HCT116 (cell line): ENCODE data around the gene ZNF783. TPM values are rescaled to one million over a fixed set of nuclear protein-coding genes. Genes with fewer than 3 reads are reported as not detected.

Source experiments
- ATAC-seq: fragments of 200-7000 bp; cut with Tn5 transposase; 2 replicates; pipeline ENCODE4 v1.9.1; 2020; ENCODE audit warnings: mild to moderate bottlenecking, moderate library complexity
- BruUV-seq: library from RNA; stranded (reverse); fragments of 400-500 nt; replicated peaks from 2 replicates; lab custom pipeline; 2021; lab: Mats Ljungman, UMichigan
- CTCF ChIA-PET: fragments of 300-600 bp; sonication (Branson Sonifier 250); formaldehyde crosslinking; loops from one replicate; lab custom pipeline; 2021; ENCODE audit warnings: antibody characterized with exemption; lab: Charles Lee
- POLR2A ChIA-PET: fragments of 300-600, 350-600 bp; sonication (Branson Sonifier 250); formaldehyde crosslinking; loops from one replicate; lab custom pipeline; 2021; ENCODE audit warnings: antibody characterized with exemption; lab: Charles Lee
- RAD21 ChIA-PET, 2 experiments: fragments of 300-600 bp; sonication (Branson Sonifier 250); formaldehyde crosslinking; loops; one replicate each; lab custom pipeline; 2023; ENCODE audit warnings: low total read pairs in 2 of 2; ENCODE audit not compliant: uncharacterized antibody in 2 of 2, unreplicated experiment in 2 of 2, low non-redundant PET in 1 of 2; lab: Charles Lee
- DNase-seq: peaks from one replicate; pipeline ENCODE4 v3.0.0-alpha.2; 2010; ENCODE audit warnings: low read depth, low spot score
- H2AFZ ChIP-seq: fragments of 200-600 bp; shearing (Covaris generic), sonication (generic); 2 replicates; pipeline ENCODE4 v1.6.1; 2017; ENCODE audit warnings: low read depth, mixed run types, mixed read lengths, antibody characterized with exemption, low read length; ENCODE audit not compliant: poor library complexity, severe bottlenecking
- H3K27ac ChIP-seq: 2 replicates; pipeline ENCODE4 v1.5.1; 2012; ENCODE audit warnings: low read depth, low read length
- H3K27me3 ChIP-seq: fragments of 200-600 bp; sonication (generic); 2 replicates; pipeline ENCODE4 v1.6.1; 2016; ENCODE audit warnings: mixed run types, low read length, mixed read lengths; ENCODE audit not compliant: insufficient read depth
- H3K36me3 ChIP-seq, 2 experiments: fragments of 200-500 bp in 1 of 2; fragments of 200-600 bp in 1 of 2; sonication (Bioruptor generic) in 1 of 2; sonication (generic) in 1 of 2; 2 replicates each; pipeline versions ENCODE4 v1.5.1 to v1.6.1; 2014 to 2016; ENCODE audit warnings: low read length in 2 of 2, inconsistent platforms in 1 of 2, mixed read lengths in 1 of 2, mixed run types in 1 of 2; ENCODE audit not compliant: insufficient read depth in 2 of 2, control insufficient read depth in 1 of 2
- H3K4me1 ChIP-seq, 2 experiments: fragments of 200-600 bp in 1 of 2; sonication (generic) in 1 of 2; 2 replicates each; pipeline versions ENCODE4 v1.5.1 to v1.6.1; 2012 to 2017; ENCODE audit warnings: low read length in 2 of 2, inconsistent platforms in 1 of 2, mild to moderate bottlenecking in 1 of 2, mixed read lengths in 1 of 2, mixed run types in 1 of 2, moderate library complexity in 1 of 2; ENCODE audit not compliant: insufficient read depth in 2 of 2, control insufficient read depth in 1 of 2
- H3K4me2 ChIP-seq: fragments of 200-600 bp; sonication (generic); 2 replicates; pipeline ENCODE4 v1.6.1; 2017; ENCODE audit warnings: mixed run types, low read length, mixed read lengths
- H3K4me3 ChIP-seq, 2 experiments: fragments of 200-600 bp in 1 of 2; sonication (generic) in 1 of 2; replicated peaks in 1 of 2; 2 replicates each; pipeline ENCODE4 v1.5.1; 2011 to 2016; ENCODE audit warnings: low read length in 2 of 2, control low read depth in 1 of 2, low read depth in 1 of 2, mild to moderate bottlenecking in 1 of 2, mixed read lengths in 1 of 2, mixed run types in 1 of 2
- H3K79me2 ChIP-seq: fragments of 200-600 bp; sonication (generic); 2 replicates; pipeline ENCODE4 v1.6.1; 2017; ENCODE audit warnings: mild to moderate bottlenecking, mixed run types, low read length, moderate library complexity, mixed read lengths; ENCODE audit not compliant: insufficient read depth
- H3K9ac ChIP-seq: fragments of 200-600 bp; sonication (generic); 2 replicates; pipeline ENCODE4 v1.6.1; 2016; ENCODE audit warnings: low read length, mixed read lengths
- H3K9me2 ChIP-seq: fragments of 200-600 bp; sonication (generic), shearing (Covaris generic); 2 replicates; pipeline ENCODE4 v1.6.1; 2017; ENCODE audit warnings: mixed run types, mild to moderate bottlenecking, moderate library complexity; ENCODE audit not compliant: insufficient read depth
- H3K9me3 ChIP-seq, 2 experiments: fragments of 200-500 bp in 1 of 2; fragments of 200-600 bp in 1 of 2; sonication (Bioruptor generic) in 1 of 2; sonication (generic) in 1 of 2; 2 replicates each; pipeline ENCODE4 v1.6.1; 2014 to 2017; ENCODE audit warnings: low read length in 2 of 2, mixed read lengths in 2 of 2, inconsistent platforms in 1 of 2, low read depth in 1 of 2, mild to moderate bottlenecking in 1 of 2, mixed run types in 1 of 2, moderate library complexity in 1 of 2; ENCODE audit not compliant: control insufficient read depth in 1 of 2, insufficient read depth in 1 of 2
- H4K20me1 ChIP-seq: fragments of 200-600 bp; sonication (generic), shearing (Covaris generic); 2 replicates; pipeline ENCODE4 v1.6.1; 2017; ENCODE audit warnings: mixed run types, mild to moderate bottlenecking, moderate library complexity; ENCODE audit not compliant: insufficient read depth
- CBX3 ChIP-seq: IDR thresholded peaks from 2 replicates; pipeline ENCODE4 v1.6.1; 2012; ENCODE audit warnings: low read depth
- FOSL1 ChIP-seq: IDR thresholded peaks from 2 replicates; pipeline ENCODE4 v1.6.1; 2012; ENCODE audit warnings: low read depth
- POLR2A ChIP-seq: IDR thresholded peaks from 2 replicates; pipeline ENCODE4 v1.7.0; 2011; ENCODE audit warnings: borderline replicate concordance; ENCODE audit not compliant: insufficient read depth, insufficient read length; ENCODE audit errors: extremely low read depth
- SIN3A ChIP-seq: IDR thresholded peaks from 2 replicates; pipeline ENCODE4 v1.6.1; 2012; ENCODE audit warnings: low read depth
- intact Hi-C: fragments of 100-400 bp; cut with micrococcal nuclease; formaldehyde crosslinking; loops from 2 replicates; pipeline ENCODE4 v1.10.0; 2022
- total RNA-seq: library from RNA; stranded (reverse); gene quantifications from one replicate; pipeline ENCODE4 v1.2.1, GENCODE V29; 2021; ENCODE audit not compliant: unreplicated experiment
- TF ChIP-seq, protein P1 (sequence below): IDR thresholded peaks from 2 replicates; pipeline ENCODE4 v1.6.1; 2012; ENCODE audit warnings: low read depth
- TF ChIP-seq, protein P2 (sequence below): IDR thresholded peaks from 2 replicates; pipeline ENCODE4 v1.6.1; 2012

ZNF783 gene
- total RNA-seq, 1 experiment from 2014 or later, result 12.5 TPM

DNA sequence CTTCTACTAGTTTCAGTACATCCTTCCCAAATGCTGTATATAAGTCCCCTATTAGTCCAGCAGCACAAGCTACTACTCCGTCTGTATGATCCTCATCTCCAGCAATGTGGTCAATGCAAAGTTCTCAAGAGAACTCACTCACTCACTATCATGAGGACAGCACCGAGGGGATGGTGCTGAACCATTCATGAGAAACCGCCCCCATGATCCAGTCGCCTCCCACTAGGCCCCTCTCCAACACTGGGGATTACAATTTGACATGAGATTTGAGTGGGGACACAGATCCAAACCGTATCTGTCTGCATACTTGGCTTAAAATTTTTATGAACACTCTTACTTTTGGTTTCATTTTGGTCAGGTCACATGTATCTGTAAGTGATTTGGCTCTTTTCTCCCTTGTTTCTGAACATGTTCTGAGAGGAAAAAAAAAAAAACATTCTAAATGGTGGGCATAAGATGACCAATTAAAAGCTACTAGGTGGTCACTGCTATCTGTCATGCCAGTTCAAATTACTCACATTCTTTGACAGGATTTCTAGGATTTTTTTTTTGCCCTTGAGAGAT, 60.1 kb downstream of the ZNF783 start (continued):
- TF ChIP-seq, protein P1, sequence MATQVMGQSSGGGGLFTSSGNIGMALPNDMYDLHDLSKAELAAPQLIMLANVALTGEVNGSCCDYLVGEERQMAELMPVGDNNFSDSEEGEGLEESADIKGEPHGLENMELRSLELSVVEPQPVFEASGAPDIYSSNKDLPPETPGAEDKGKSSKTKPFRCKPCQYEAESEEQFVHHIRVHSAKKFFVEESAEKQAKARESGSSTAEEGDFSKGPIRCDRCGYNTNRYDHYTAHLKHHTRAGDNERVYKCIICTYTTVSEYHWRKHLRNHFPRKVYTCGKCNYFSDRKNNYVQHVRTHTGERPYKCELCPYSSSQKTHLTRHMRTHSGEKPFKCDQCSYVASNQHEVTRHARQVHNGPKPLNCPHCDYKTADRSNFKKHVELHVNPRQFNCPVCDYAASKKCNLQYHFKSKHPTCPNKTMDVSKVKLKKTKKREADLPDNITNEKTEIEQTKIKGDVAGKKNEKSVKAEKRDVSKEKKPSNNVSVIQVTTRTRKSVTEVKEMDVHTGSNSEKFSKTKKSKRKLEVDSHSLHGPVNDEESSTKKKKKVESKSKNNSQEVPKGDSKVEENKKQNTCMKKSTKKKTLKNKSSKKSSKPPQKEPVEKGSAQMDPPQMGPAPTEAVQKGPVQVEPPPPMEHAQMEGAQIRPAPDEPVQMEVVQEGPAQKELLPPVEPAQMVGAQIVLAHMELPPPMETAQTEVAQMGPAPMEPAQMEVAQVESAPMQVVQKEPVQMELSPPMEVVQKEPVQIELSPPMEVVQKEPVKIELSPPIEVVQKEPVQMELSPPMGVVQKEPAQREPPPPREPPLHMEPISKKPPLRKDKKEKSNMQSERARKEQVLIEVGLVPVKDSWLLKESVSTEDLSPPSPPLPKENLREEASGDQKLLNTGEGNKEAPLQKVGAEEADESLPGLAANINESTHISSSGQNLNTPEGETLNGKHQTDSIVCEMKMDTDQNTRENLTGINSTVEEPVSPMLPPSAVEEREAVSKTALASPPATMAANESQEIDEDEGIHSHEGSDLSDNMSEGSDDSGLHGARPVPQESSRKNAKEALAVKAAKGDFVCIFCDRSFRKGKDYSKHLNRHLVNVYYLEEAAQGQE, result no peak
- TF ChIP-seq, protein P2, sequence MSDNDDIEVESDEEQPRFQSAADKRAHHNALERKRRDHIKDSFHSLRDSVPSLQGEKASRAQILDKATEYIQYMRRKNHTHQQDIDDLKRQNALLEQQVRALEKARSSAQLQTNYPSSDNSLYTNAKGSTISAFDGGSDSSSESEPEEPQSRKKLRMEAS, result no peak

DNA sequence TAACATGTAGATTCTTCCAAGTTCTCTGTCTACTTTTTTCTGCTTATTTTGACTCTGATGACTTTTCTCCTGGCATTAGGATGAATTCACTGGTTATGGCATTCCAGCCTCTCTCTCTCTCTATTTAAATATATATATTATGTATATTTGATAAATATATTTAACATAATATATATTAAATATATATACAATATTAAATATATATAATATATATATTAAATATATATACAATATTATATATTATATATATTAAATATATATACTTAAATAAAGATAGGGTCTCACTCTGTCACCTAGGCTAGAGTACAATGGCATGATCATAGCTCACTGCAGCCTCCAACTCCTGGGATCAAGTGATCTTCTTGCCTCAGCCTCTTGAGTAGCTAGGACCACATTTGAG, 60.7 kb downstream of the ZNF783 start:
- Histone ChIP-seq H3K4me2 (no peak overlapping the region), H3K27me3 (no peaks in the 10 kb centered on the region), H3K9me2 (no peaks in the 10 kb centered on the region), H2AFZ (no peak overlapping the region), H3K4me3 (no peak overlapping the region), H3K79me2 (no peaks in the 10 kb centered on the region), H3K9ac (no peak overlapping the region), H3K36me3 (no peaks in the 10 kb centered on the region), H3K27ac (no peak overlapping the region), H3K9me3 (no peaks in the 10 kb centered on the region), H3K4me1 (no peaks in the 10 kb centered on the region), H4K20me1 (no peaks in the 10 kb centered on the region)
- intact Hi-C loops, result no loop called here
- ChIA-PET CTCF (no interaction called here), POLR2A (no interaction called here), RAD21 (no interaction called here)
- no TSS peak for BruUV-seq
- DNase-seq (no peak), ATAC-seq (no peak)
- TF ChIP-seq SIN3A (no peak), POLR2A (no peak), FOSL1 (no peak), CBX3 (no peak)
